ENCODE data around the gene ABLIM3.

Gene ABLIM3

GRCh38 chr5:149284501-149284900 is 143.2 kb downstream of the ABLIM3 start:
- no peak for DNase-seq

GRCh38 chr5:149285153-149285552 is 143.9 kb downstream of the ABLIM3 start:
- DNase-seq = no peak

- no peak for DNase-seq
Measured at GRCh38 chr5:149288436-149288835, 147.1 kb downstream of the ABLIM3 start.

GRCh38 chr5:149289301-149289700 is 148.0 kb downstream of the ABLIM3 start:
- no peak for DNase-seq

GRCh38 chr5:149294872-149295829 is 153.9 kb downstream of the ABLIM3 start:
- DNase-seq = no peak

GRCh38 chr5:149297340-149298025 is 156.2 kb downstream of the ABLIM3 start:
- no peak for DNase-seq

GRCh38 chr5:149298163-149298562 is 156.9 kb downstream of the ABLIM3 start:
- no peak for DNase-seq

GRCh38 chr5:149298842-149299404 is 157.6 kb downstream of the ABLIM3 start:
- no peak for DNase-seq

- no peak for DNase-seq
Measured at GRCh38 chr5:149299451-149300054, 158.3 kb downstream of the ABLIM3 start.

GRCh38 chr5:149300441-149300840 is 159.1 kb downstream of the ABLIM3 start:
- DNase-seq = no peak

GRCh38 chr5:149301049-149301743 is 159.9 kb downstream of the ABLIM3 start:
- no peak for DNase-seq

- no peak for DNase-seq
Measured at GRCh38 chr5:149301744-149302380, 160.6 kb downstream of the ABLIM3 start.

- no peak for DNase-seq
Measured at GRCh38 chr5:149302641-149303040, 161.3 kb downstream of the ABLIM3 start.

- DNase-seq = no peak
Measured at GRCh38 chr5:149303210-149303609, 161.9 kb downstream of the ABLIM3 start.

- DNase-seq = no peak
Measured at GRCh38 chr5:149304195-149305078, 163.1 kb downstream of the ABLIM3 start.

- no peak for DNase-seq
Measured at GRCh38 chr5:149309354-149309753, 168.1 kb downstream of the ABLIM3 start.
